Mesenchymal stem cell (in vitro differentiated cells and primary cell): Measurements from ENCODE around the gene FAM78A.

Experiments used
- DNase-seq: peaks from one replicate; pipeline ENCODE4 v3.0.0-alpha.2; 2013
- H2AFZ ChIP-seq: one replicate; pipeline ENCODE4 v1.6.1; 2013; ENCODE audit warnings: low read depth, mild to moderate bottlenecking, control low read depth, inconsistent platforms, low read length, moderate library complexity
- H2AK5ac ChIP-seq: 2 replicates; pipeline ENCODE4 v1.6.1; 2013; ENCODE audit warnings: low read length, moderate library complexity, mild to moderate bottlenecking, inconsistent platforms; ENCODE audit not compliant: severe bottlenecking
- H2BK120ac ChIP-seq: one replicate; pipeline ENCODE4 v1.6.1; 2013; ENCODE audit warnings: low read depth, mild to moderate bottlenecking, inconsistent platforms, low read length, moderate library complexity
- H2BK12ac ChIP-seq, 2 experiments: one replicate each; pipeline ENCODE4 v1.6.1; 2013; ENCODE audit warnings: inconsistent platforms in 2 of 2, low read length in 2 of 2, mild to moderate bottlenecking in 2 of 2, moderate library complexity in 2 of 2, control low read depth in 1 of 2
- H2BK15ac ChIP-seq: one replicate; pipeline ENCODE4 v1.6.1; 2013; ENCODE audit warnings: mild to moderate bottlenecking, low read depth, inconsistent platforms; ENCODE audit not compliant: poor library complexity, severe bottlenecking
- H2BK5ac ChIP-seq: 2 replicates; pipeline ENCODE4 v1.6.1; 2013; ENCODE audit warnings: low read depth, mild to moderate bottlenecking, low read length, control low read depth, inconsistent platforms; ENCODE audit not compliant: poor library complexity, severe bottlenecking
- H3K14ac ChIP-seq, 2 experiments: one replicate each; pipeline ENCODE4 v1.6.1; 2013; ENCODE audit warnings: inconsistent platforms in 2 of 2, low read length in 2 of 2, control low read depth in 1 of 2, mild to moderate bottlenecking in 1 of 2, moderate library complexity in 1 of 2
- H3K18ac ChIP-seq, 2 experiments: one replicate each; pipeline ENCODE4 v1.6.1; 2013; ENCODE audit warnings: inconsistent platforms in 2 of 2, low read length in 2 of 2, control low read depth in 1 of 2, low read depth in 1 of 2, mild to moderate bottlenecking in 1 of 2
- H3K23ac ChIP-seq, 2 experiments: one replicate each; pipeline ENCODE4 v1.6.1; 2013; ENCODE audit warnings: inconsistent platforms in 2 of 2, low read length in 2 of 2, mild to moderate bottlenecking in 2 of 2, moderate library complexity in 2 of 2, control low read depth in 1 of 2
- H3K27ac ChIP-seq: 2 replicates; pipeline ENCODE4 v1.5.1; 2013; ENCODE audit warnings: mild to moderate bottlenecking, moderate library complexity, low read length, control low read depth, inconsistent platforms; ENCODE audit not compliant: poor library complexity, severe bottlenecking
- H3K27me3 ChIP-seq, 2 experiments: 2 replicates each; pipeline versions ENCODE4 v1.6.1 to v1.7.0; 2013; ENCODE audit warnings: low read length in 2 of 2, mild to moderate bottlenecking in 2 of 2, moderate library complexity in 2 of 2, control low read depth in 1 of 2, inconsistent platforms in 1 of 2; ENCODE audit not compliant: control insufficient read depth in 1 of 2, insufficient read depth in 1 of 2
- H3K36me3 ChIP-seq, 2 experiments: 2 replicates each; pipeline versions ENCODE4 v1.6.1 to v1.7.0; 2013; ENCODE audit warnings: low read length in 2 of 2, control low read depth in 1 of 2, inconsistent platforms in 1 of 2, low read depth in 1 of 2, mild to moderate bottlenecking in 1 of 2; ENCODE audit not compliant: insufficient read depth in 2 of 2, control insufficient read depth in 1 of 2
- H3K4ac ChIP-seq, 2 experiments: one replicate each; pipeline ENCODE4 v1.6.1; 2013; ENCODE audit warnings: inconsistent platforms in 2 of 2, low read length in 2 of 2, mild to moderate bottlenecking in 2 of 2, moderate library complexity in 2 of 2, control low read depth in 1 of 2, low read depth in 1 of 2
- H3K4me1 ChIP-seq: 2 replicates; pipeline ENCODE4 v1.6.1; 2013; ENCODE audit warnings: low read depth, low read length, control low read depth; ENCODE audit not compliant: control insufficient read depth, insufficient read depth
- H3K4me2 ChIP-seq: 2 replicates; pipeline ENCODE4 v1.6.1; 2013; ENCODE audit warnings: low read length, mild to moderate bottlenecking, inconsistent platforms; ENCODE audit not compliant: poor library complexity, severe bottlenecking
- H3K4me3 ChIP-seq, 2 experiments: 2 replicates each; pipeline versions ENCODE4 v1.5.1 to v1.7.0; 2013; ENCODE audit warnings: low read length in 2 of 2, mild to moderate bottlenecking in 2 of 2, control low read depth in 1 of 2, low read depth in 1 of 2; ENCODE audit not compliant: insufficient read depth in 1 of 2
- H3K79me1 ChIP-seq: replicated peaks from 2 replicates; pipeline ENCODE4 v1.6.1; 2013; ENCODE audit warnings: mild to moderate bottlenecking, control low read depth, low read length, inconsistent platforms; ENCODE audit not compliant: poor library complexity, severe bottlenecking
- H3K9ac ChIP-seq: 2 replicates; pipeline ENCODE4 v1.7.0; 2013; ENCODE audit warnings: mild to moderate bottlenecking, low read length, moderate library complexity
- H3K9me3 ChIP-seq: 2 replicates; pipeline ENCODE4 v1.7.0; 2013; ENCODE audit warnings: mild to moderate bottlenecking, low read length; ENCODE audit not compliant: control insufficient read depth
- H4K8ac ChIP-seq: one replicate; pipeline ENCODE4 v1.6.1; 2013; ENCODE audit warnings: inconsistent platforms, mild to moderate bottlenecking, low read length, moderate library complexity
- H4K91ac ChIP-seq: one replicate; pipeline ENCODE4 v1.6.1; 2013; ENCODE audit warnings: mild to moderate bottlenecking, low read length, inconsistent platforms
- WGBS: methylation state at CpG from one replicate; pipeline ENCODE4 v1.1.7; 2013; ENCODE audit warnings: mixed read lengths; 5-methylcytosine and 5-hydroxymethylcytosine counted together

The FAM78A gene

DNA sequence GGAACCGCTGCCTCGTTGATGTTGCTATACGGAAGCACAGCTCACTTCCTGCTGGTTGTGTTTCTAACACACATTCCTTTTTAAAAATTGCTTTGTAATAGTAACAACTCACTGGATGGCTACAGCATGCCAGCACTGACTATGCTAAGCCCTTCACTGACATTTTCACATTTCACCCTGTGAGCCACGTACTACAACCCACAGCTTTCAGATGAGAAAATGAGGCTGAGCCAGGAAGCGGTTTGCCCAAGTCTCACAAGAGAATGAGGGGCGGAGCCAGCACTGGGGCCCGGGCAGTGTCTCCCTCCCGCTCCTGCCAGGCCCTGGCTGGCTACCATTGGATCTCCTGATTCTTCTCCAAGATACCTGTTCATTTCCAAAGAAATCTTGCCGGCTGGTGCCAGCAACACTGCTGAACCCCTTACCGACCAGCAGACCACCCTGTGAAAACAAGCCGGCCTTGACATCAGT, 38.3 kb downstream of the FAM78A start:
- Histone ChIP-seq H4K8ac (peak overlapping the region; percentile 97), H3K36me3 (peaks cover 31 to 32% of the 10 kb centered on the region in 2 experiments), H2BK12ac (peak overlapping the region; percentile 57), H2BK120ac (peak overlapping the region; percentile 55), H3K79me1 (no peaks in the 10 kb centered on the region), H3K18ac (peak overlapping the region; percentile 9 to 78), H3K27ac (peak overlapping the region; percentile 38), H3K4me1 (peaks cover 16% of the 10 kb centered on the region), H2AK5ac (no peak overlapping the region), H2BK5ac (no peak overlapping the region), H3K9me3 (peaks cover 1% of the 10 kb centered on the region), H3K4me2 (peak overlapping the region; percentile 24), H3K4me3 (peak overlapping the region in 1 of 2 experiments; percentile 42), H4K91ac (peak overlapping the region; percentile 87), H3K23ac (no peak overlapping the region), H3K4ac (peak overlapping the region; percentile 2 to 90), H3K9ac (peak overlapping the region; percentile 68), H2AFZ (no peak overlapping the region), H3K27me3 (peaks cover 0 to 18% of the 10 kb centered on the region in 2 experiments), H3K14ac (no peak overlapping the region), H2BK15ac (no peak overlapping the region)
- peak; percentile 69 for DNase-seq
- 62% methylated on average over 11 of the region's 11 CpGs for WGBS

DNA sequence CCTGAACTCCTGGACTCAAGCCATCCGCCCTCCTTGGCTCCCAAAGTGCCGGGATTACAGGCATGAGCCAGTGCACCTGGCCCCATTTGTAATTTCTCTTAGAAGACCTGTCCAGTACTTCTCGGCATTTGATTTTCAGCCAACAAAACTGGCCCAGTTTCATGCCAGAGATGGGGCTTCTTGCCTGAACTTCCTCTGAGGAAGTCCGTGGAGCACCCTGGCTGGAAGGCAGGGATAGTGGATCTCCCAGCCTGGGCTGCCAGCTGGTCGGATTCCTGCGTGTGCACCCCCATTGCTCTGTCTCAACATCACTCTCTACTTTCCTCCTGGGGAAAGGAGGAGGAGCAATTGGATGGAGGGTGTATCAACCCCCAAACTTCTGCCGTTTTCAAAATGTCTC, 39.0 kb downstream of the FAM78A start:
- Histone ChIP-seq H3K9me3 (no peaks in the 10 kb centered on the region), H4K8ac (no peak overlapping the region), H3K4ac (no peak overlapping the region), H3K4me3 (no peak overlapping the region), H3K27me3 (peaks cover 0 to 18% of the 10 kb centered on the region in 2 experiments), H3K14ac (no peak overlapping the region), H3K4me2 (no peak overlapping the region), H2BK120ac (no peak overlapping the region), H3K23ac (no peak overlapping the region), H2BK12ac (no peak overlapping the region), H4K91ac (peak overlapping the region; percentile 34), H2AFZ (no peak overlapping the region), H3K36me3 (peaks cover 35 to 38% of the 10 kb centered on the region in 2 experiments), H2BK15ac (no peak overlapping the region), H3K79me1 (no peaks in the 10 kb centered on the region), H3K27ac (no peak overlapping the region), H3K4me1 (peaks cover 16% of the 10 kb centered on the region), H2BK5ac (no peak overlapping the region), H3K18ac (no peak overlapping the region), H2AK5ac (no peak overlapping the region), H3K9ac (peak overlapping the region; percentile 68)
- WGBS = 100% methylated on average over 5 of the region's 7 CpGs
- no peak for DNase-seq

DNA sequence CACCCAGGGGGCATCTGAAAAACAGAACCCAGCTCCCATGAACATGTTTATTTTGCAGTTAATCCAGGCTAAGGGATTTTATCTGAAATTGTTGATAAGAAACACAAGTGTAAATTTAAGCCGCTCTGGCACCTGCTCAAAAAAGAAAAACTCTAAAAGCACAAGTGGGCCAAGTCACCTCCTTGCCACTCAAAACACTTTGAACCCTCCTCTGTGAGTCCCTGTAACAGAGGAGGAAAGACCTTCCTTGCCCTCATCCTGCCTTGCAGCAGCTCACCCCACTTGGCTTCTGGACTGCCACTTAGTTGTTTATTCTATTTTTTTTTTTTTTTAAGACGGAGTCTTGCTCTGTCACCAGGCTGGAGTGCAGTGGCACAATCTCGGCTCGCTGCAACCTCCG, 39.5 kb downstream of the FAM78A start:
- Histone ChIP-seq H3K14ac (no peak overlapping the region), H3K23ac (no peak overlapping the region), H2BK5ac (no peak overlapping the region), H4K8ac (no peak overlapping the region), H2BK120ac (no peak overlapping the region), H3K27ac (no peak overlapping the region), H3K4me3 (no peak overlapping the region), H2AFZ (no peak overlapping the region), H3K4me1 (peaks cover 16% of the 10 kb centered on the region), H2BK12ac (no peak overlapping the region), H2AK5ac (no peak overlapping the region), H3K4ac (no peak overlapping the region), H3K79me1 (no peaks in the 10 kb centered on the region), H3K36me3 (peaks cover 40 to 43% of the 10 kb centered on the region in 2 experiments), H3K4me2 (no peak overlapping the region), H3K9me3 (no peaks in the 10 kb centered on the region), H2BK15ac (no peak overlapping the region), H3K9ac (no peak overlapping the region), H3K18ac (no peak overlapping the region), H4K91ac (no peak overlapping the region), H3K27me3 (peaks cover 0 to 18% of the 10 kb centered on the region in 2 experiments)
- DNase-seq = no peak
- WGBS = 92% methylated on average over 5 of the region's 5 CpGs

DNA sequence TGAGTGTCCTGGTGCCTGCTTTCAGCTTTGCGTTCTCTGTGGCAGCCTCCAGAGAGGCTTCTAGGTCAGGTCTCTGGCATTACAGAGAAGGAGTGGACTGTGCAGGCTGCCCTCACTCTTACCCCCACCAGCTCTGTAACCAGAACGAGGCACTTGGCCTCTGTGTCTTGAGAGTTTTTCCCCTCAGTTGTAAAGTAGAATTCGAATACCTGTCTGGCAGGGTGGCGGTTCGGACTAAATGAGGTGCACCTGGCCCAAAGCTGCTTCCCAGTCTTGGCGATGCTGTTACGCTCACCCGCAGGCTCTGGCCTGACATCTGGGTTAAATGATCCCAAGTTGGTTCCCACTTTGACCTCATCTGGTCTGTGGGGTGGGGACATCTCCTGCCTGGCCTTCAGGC, 40.1 kb downstream of the FAM78A start:
- Histone ChIP-seq H4K91ac (peak overlapping the region; percentile 36), H2BK12ac (no peak overlapping the region), H3K4me2 (no peak overlapping the region), H4K8ac (no peak overlapping the region), H3K36me3 (peaks cover 43 to 46% of the 10 kb centered on the region in 2 experiments), H3K4me1 (peaks cover 16% of the 10 kb centered on the region), H3K4ac (no peak overlapping the region), H3K14ac (no peak overlapping the region), H3K23ac (no peak overlapping the region), H2BK120ac (no peak overlapping the region), H3K27ac (no peak overlapping the region), H2AK5ac (no peak overlapping the region), H3K79me1 (no peaks in the 10 kb centered on the region), H3K4me3 (no peak overlapping the region), H2BK15ac (no peak overlapping the region), H2BK5ac (no peak overlapping the region), H3K27me3 (peaks cover 0 to 18% of the 10 kb centered on the region in 2 experiments), H3K9ac (no peak overlapping the region), H3K18ac (no peak overlapping the region), H3K9me3 (no peaks in the 10 kb centered on the region), H2AFZ (no peak overlapping the region)
- no peak for DNase-seq
- WGBS = 96% methylated on average over 8 of the region's 8 CpGs
